Amniotic epithelial cell (primary cell): ENCODE measurements around the gene TIPARP.

Experiments used
- DNase-seq: peaks from one replicate; pipeline ENCODE4 v3.0.0-alpha.2; 2010; ENCODE audit warnings: low read depth

TIPARP gene

DNA sequence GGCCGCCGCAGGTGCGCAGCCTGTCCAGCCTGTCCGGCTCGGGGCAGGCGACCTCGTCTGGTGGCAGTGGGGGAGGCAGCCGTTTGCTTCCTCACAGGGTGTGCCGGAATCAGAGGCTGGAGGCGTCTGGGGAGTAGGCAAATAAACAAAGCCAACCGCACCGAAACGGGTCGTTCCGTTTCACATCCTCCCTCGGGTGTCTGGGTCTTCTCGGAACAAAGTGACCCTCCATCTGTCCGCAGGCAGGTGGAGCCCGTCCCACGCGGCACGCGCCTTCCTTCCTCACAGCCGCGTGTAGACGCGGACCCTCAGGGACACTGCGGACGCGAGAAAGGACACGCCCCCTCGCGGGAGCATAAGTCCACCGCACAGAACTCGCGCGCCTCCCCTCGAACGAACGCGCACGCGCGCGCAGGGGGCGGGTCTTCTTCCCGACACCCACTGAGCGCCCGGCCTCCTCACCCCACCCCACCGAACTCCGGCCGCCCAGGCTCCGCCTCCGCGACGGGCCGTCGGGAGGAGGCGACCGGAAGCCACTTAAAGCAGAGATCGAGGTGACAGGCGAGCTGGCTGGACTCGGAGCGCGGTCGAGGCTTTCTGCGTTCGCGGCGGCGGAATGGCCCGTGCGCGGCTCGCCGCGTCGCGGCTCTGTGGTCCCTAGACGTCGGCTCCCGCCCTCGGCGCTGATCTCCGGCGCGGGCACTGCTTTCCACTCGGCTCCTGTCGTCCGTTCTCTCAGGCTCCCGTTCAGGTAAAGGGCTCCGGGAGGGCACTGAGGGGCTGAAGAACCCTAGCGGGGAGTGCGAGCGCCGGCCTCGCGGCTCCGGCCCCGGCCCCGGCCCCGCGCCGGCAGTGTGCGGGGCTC, at the start of gene TIPARP:
TIPARP (plus strand) TSS at position 545 of the 865 bp plus-strand sequence. CDS start 3,108 bp downstream, outside the sequence.
- peak; percentile 93 for DNase-seq

DNA sequence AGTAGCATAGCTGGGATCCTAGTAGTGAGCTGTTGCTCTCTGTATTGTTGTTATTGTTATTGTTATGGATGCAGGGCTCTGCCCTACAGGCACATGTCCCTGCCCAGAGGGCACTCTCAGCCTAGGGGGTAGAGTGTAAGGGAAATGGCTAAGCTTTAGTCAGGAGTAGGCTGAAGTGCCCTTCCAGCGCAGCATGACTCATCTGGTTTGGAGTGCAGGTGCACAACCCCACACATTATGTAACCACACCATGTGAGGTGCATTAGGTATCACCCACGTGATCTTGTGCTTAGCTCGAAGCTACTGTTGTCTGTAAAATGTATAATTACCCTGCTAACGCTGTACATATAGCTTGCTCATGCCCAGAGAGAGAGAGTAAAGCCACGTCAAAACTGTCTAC, 48.3 kb upstream of the TIPARP start:
- no peak for DNase-seq

DNA sequence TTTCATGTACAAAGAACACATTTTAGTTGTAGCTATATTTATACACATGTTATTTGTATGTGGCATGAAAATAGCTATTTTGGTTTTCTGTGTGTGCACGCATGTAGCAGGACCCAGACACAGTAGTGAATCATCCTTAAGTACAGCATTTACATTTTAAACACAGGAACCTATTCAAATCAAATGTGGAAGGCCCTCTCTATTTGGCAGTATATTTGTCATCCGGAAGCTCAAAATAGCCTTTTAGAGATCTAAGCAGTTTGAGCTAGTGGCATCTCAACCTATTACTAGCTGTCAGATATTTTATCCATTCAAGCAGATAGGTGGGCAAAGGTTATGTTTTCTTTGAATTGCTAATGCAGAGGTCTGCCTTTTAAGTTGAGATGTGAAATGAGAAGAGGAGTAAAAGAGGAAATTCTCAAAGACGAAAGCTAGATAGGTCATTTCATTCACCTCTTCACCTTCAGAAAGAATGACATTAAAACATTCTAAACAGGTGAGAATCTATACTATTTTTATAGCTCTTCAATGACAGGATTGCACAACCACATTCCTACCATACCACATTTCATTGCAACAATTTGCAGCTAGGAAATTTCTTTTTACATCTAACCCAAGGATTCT, 46.3 kb upstream of the TIPARP start:
- DNase-seq, result peak; percentile 39

GRCh38 chr3:156628836-156629618, 45.4 kb upstream of the TIPARP start:
- no peak for DNase-seq

DNA sequence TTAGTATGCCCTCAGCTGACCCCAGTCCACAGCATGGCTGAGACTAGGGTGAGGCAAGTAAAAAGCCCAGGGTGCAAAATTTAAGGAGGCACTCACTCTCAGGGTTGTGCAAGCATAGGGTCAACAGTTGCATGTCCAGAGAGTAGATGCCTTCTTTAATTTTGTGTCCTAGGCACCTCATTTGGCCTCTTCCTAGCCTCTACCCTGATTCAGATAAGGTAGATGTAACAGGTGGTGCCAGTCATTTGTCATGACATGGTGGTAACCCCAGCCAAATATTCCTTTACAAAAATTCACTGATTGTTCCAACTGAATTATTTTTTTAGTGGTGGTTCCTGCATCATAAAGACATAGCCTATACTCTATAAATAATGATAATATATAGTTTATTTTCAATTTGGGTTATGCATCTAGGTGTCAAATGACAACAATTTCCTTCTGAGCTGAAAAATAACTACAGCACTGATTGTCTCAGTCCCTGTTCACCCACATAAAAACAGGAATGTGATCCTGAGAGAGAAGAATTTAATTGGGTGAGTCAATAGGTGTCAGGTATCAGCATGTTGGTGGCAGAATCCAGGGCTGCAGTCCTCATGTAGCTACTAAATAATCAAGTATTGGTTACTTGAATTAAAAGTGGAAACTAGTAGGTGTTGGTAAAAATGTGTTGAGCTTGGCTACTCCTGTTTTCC, 44.2 kb upstream of the TIPARP start:
- no peak for DNase-seq

DNA sequence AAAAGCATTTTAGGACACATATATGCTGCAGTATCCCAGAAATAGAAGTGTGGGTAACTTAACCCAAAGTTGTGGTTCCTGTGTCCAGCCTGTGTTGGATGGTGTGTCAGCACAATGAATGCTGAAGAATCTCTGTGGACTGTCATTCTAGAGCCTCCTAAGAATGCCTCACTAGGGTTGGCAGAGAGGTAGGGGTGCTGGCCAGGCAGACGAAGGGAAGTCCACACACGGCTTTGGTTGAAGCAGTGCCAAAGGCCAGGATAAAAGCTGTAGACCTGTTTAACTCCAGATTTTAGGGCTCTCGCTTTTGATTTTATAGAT, 43.7 kb upstream of the TIPARP start:
- no peak for DNase-seq

DNA sequence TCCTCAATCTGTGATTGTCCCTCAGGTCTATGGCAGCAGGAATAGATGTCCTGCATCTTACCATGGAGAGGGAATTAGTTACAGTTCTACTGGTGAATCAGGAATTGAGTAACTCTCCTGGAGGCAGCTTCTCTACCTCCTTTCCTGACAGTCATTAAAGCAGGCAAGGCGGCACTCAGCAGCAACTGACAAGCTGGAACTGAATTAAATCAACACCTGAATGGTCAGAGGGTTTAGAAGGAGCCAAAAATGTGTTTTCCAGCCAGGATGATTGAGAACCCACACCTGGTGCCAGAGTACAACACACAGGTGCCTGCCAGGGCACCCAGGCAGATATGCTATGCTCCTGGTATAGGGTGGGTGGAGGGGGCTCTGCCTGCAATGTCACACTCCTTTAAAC, 43.1 kb upstream of the TIPARP start:
- DNase-seq, result no peak

GRCh38 chr3:156632601-156633000, 41.8 kb upstream of the TIPARP start:
- no peak for DNase-seq

DNA sequence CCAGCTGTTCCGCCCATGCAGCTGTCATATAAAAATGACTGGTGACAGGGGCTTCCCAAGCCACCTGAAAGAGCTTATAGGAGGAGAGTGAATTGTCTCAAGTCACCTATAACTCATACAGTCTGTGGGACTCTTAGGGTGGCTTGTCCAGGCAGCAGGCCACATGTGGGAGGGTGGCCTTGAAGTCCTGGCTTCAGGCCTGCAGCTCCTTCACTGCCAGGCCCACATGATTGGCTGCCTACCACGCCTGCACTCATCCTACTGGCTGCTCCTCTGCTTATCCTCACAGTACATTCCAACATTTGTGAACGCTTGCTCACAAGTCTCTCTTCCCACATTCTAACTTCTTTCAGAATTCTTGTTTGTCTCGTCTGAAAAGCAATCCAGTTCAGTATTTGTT, 41.1 kb upstream of the TIPARP start:
- DNase-seq, result peak; percentile 96

DNA sequence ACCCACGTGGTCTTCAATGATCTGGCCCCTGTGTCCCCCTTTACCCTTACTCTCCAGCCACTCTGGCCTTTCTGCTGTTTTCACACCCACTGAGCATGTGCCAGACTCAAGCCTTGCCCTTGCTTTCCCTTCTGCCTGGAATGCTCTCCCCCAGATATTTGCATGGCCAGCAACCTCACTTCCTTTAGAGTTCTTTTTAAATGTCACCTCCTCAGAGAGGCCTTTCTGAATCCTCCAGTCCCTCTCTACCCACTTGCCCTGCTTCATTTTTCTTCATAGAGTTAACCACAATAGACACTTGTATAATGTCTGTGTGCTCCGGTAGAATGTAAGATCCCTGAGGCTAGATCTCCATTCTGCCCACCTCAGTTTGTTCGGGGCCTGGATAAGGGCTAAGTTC, 39.4 kb upstream of the TIPARP start:
- DNase-seq, result no peak

DNA sequence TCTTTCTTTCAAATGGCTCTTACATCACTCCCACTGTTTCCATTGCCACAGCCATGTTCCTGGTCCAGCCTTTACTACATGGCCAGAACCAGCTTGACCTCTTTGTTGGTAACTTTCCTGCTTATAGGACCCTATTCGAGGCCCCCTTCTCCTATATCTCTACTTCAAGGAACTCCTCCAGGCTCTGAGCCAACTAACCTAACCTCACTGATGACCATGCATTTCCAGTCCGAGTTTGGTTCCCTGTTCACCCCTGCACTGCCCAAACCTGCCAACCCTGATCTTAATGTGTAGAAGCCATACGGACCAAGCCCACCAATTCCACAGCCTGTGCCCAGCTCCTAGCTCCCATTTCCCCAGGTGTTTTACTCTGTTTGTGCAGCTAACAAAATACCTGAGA, 38.4 kb upstream of the TIPARP start:
- DNase-seq, result no peak

GRCh38 chr3:156637480-156638022, 36.8 kb upstream of the TIPARP start:
- DNase-seq, result no peak

GRCh38 chr3:156638271-156638670, 36.1 kb upstream of the TIPARP start:
- no peak for DNase-seq

GRCh38 chr3:156639414-156640023, 34.9 kb upstream of the TIPARP start:
- no peak for DNase-seq

GRCh38 chr3:156641618-156641975, 32.8 kb upstream of the TIPARP start:
- no peak for DNase-seq

DNA sequence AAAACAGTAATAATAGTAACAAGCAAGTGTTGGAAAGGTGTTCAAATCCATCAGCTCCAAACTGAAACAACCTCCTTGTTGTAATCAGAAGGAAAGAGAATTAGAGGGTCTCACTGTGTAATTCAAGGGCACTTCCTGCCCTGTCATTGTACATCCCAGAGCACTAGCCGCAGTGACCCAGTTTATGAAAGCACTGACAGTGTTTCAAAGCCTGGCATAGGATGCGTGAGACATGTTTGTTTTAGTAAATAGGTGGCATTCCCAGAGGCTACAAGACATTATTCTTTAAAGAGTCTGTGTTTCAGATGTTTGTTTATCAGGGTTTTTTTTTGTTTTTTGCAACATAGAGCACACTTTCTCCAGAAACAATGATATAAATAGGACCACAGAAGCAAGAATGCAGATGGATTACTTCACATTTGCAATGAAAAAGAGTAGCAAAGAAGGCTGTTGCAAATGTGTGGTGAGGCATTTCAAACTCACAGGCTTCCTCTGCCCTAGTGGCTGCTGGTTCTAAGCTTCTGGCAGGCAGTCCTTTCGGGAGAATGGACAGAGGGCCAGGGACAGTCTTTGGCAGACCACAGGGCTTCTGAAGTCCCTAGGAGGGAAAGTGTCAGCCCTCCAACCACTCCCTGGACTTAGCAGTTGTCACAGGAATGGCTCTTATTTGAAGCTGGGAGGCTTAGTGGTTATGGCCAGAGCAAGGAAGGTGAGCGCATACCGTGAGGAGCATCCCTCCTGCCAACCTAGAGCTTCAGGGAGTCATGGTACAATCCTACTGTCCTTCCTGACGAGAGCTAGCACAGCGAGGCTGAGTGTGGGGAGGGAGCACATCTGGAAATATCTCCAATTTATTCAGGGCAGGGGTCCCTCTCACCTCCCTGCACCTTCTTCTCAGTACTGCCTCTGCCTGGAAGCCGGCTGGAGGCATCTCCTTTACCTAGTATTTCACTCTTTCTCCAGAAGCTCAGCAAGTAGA, 31.4 kb upstream of the TIPARP start:
- peak; percentile 70 for DNase-seq

- DNase-seq, result peak; percentile 91
These were observed 30.5 kb upstream of the TIPARP start for GRCh38 chr3:156643729-156644389.

- no peak for DNase-seq
These were observed 29.4 kb upstream of the TIPARP start for GRCh38 chr3:156644958-156645357.

GRCh38 chr3:156646958-156647357, 27.4 kb upstream of the TIPARP start:
- DNase-seq, result no peak

- DNase-seq, result peak; percentile 86
These were observed 26.3 kb upstream of the TIPARP start for GRCh38 chr3:156648086-156648485.
